Kidney epithelial cell (primary cell): ENCODE measurements around the gene TRIM38. TPM values are rescaled to one million over a fixed set of nuclear protein-coding genes. Genes with fewer than 3 reads are reported as not detected.

Experiments used
- DNase-seq: peaks from one replicate; pipeline ENCODE4 v3.0.0-alpha.2; 2010; ENCODE audit warnings: low read depth
- H3K27me3 ChIP-seq: 2 replicates; pipeline ENCODE4 v1.6.0; 2011; ENCODE audit warnings: low read length; ENCODE audit not compliant: control insufficient read depth, insufficient read depth
- H3K36me3 ChIP-seq: 2 replicates; pipeline ENCODE4 v1.5.1; 2011; ENCODE audit warnings: low read length; ENCODE audit not compliant: control insufficient read depth, insufficient read depth
- H3K4me3 ChIP-seq: 2 replicates; pipeline ENCODE4 v1.5.1; 2011; ENCODE audit warnings: low read depth, mild to moderate bottlenecking, control low read depth, low read length
- CTCF ChIP-seq: IDR thresholded peaks from 2 replicates; pipeline ENCODE4 v1.5.1; 2011; ENCODE audit warnings: mild to moderate bottlenecking, moderate library complexity, low read length, control low read depth, inconsistent platforms; ENCODE audit not compliant: insufficient read depth, poor library complexity, severe bottlenecking
- total RNA-seq: library from RNA; depleted of rRNA; stranded (reverse); fragments of >200 nt; gene quantifications from 2 replicates; pipeline ENCODE4 v1.2.3, GENCODE V29; 2015

The TRIM38 gene
- 4.5 and 4.7 TPM in 2 replicates for total RNA-seq

GRCh38 chr6:25962149-25963127 lies at the start of gene TRIM38:
TSS of gene TRIM38 (plus strand) at chr6:25962802. CDS start at chr6:25966523, 3,721 bp downstream.
- no peak for TF ChIP-seq CTCF
- Histone ChIP-seq H3K36me3 (peaks cover 2% of the 10 kb centered on the region), H3K4me3 (peak within 1 kb of the TSS; percentile 68), H3K27me3 (no peaks in the 10 kb centered on the region)
- peak; percentile 70 for DNase-seq

GRCh38 chr6:25913741-25914140 lies 48.9 kb upstream of the TRIM38 start:
- Histone ChIP-seq H3K27me3 (no peaks in the 10 kb centered on the region), H3K4me3 (no peak overlapping the region), H3K36me3 (no peaks in the 10 kb centered on the region)
- DNase-seq, result no peak
- TF ChIP-seq CTCF, result no peak

GRCh38 chr6:25916330-25916729 lies 46.3 kb upstream of the TRIM38 start:
- Histone ChIP-seq H3K27me3 (no peaks in the 10 kb centered on the region), H3K36me3 (no peaks in the 10 kb centered on the region), H3K4me3 (no peak overlapping the region)
- no peak for TF ChIP-seq CTCF
- no peak for DNase-seq

- TF ChIP-seq CTCF, result no peak
- Histone ChIP-seq H3K4me3 (no peak overlapping the region), H3K27me3 (no peaks in the 10 kb centered on the region), H3K36me3 (no peaks in the 10 kb centered on the region)
- no peak for DNase-seq
These were observed 45.7 kb upstream of the TRIM38 start for GRCh38 chr6:25916789-25917490.

GRCh38 chr6:25918083-25918683 lies 44.4 kb upstream of the TRIM38 start:
- TF ChIP-seq CTCF, result no peak
- H3K4me3 ChIP-seq, result no peak overlapping the region
- H3K27me3 ChIP-seq, result no peaks in the 10 kb centered on the region
- no peak for DNase-seq
- no peaks in the 10 kb centered on the region for H3K36me3 ChIP-seq
